ENCODE data around the gene CYP21A2.

CYP21A2 gene

DNA sequence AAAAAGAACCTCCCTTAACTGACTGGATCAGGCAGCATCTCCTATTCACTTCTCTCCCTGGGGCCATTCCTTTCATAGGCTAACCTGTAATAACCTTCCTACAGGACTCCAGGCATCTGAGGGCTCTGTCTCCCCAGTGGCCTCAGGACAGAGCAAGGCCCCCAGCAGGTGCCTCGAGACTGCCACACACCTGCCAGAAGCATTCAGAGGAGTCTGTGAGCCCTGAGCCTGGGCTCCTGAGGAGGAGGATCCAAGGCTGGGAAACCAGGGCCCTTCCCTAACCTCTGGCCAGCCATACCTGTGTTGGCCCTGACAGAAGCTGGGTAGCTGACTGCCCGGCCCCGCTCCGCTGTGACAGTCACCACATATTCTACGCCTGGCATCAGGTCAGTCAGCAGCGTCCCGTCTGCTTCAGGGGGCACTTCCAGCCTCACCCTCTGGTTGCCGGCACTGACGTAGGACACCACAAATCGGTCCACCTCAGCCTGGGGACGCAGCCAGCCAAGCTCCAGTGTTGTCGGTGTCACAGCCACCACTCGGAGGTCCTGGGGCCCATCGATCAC, 50.4 kb downstream of the CYP21A2 start:
- no peaks in the 10 kb centered on the region for H3K36me3 ChIP-seq (ENCODE audit: low read depth)
- no peaks in the 10 kb centered on the region for H3K27me3 ChIP-seq (ENCODE audit: insufficient read depth, poor library complexity, severe bottlenecking)
- H3K9me3 ChIP-seq (ENCODE audit: severe bottlenecking): no peaks in the 10 kb centered on the region
- H3K27ac ChIP-seq (ENCODE audit: poor library complexity, severe bottlenecking): no peak overlapping the region
- H3K4me3 ChIP-seq (ENCODE audit: severe bottlenecking): no peak overlapping the region
- ATAC-seq (ENCODE audit: low read depth) (no peak), DNase-seq (ENCODE audit: low spot score) (no peak)
- no peak for TF ChIP-seq CTCF (IDR thresholded peaks at IDR 0.05; ENCODE audit: poor library complexity, severe bottlenecking)
- peaks cover 14% of the 10 kb centered on the region for H3K4me1 ChIP-seq (ENCODE audit: insufficient read depth, poor library complexity, severe bottlenecking)

DNA sequence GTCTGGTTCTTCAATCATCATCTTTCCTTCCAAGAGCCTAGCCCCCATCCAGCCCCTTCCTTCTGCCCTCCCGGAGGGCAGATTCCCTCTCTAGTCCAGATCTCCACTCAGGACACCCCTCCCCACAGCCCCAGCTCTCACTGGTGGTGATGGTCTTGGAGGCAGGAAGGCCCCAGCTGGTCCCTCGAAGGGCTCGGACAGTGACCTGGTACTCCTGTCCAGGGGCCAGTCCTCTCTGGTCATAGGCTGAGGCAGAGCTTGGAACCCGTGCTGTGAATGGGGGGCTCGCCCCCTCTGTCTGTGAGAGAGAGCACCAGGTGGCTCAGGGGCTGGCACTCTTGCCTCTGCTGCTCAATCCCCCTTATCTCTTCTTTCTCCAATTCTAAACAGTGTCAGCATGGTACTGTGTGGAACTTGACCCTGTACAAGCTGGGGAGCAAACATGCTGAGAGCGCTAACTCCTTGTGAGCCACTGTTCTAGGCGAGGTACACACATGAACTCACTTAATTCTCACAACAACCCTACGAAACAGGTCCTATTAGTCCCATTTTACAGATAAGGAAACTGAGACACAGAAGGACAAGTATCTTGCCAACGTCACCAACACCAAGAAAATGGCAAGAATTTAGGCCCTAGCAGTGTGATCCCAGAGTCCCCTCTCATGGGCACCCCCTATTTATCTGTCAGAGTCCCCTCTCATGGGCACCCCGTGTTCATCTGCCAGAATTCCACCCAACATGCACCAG, 51.0 kb downstream of the CYP21A2 start:
- H3K36me3 ChIP-seq (ENCODE audit: low read depth): no peaks in the 10 kb centered on the region
- no peak for TF ChIP-seq CTCF (IDR thresholded peaks at IDR 0.05; ENCODE audit: poor library complexity, severe bottlenecking)
- H3K27me3 ChIP-seq (ENCODE audit: insufficient read depth, poor library complexity, severe bottlenecking): no peaks in the 10 kb centered on the region
- H3K4me3 ChIP-seq (ENCODE audit: severe bottlenecking): no peak overlapping the region
- no peak overlapping the region for H3K27ac ChIP-seq (ENCODE audit: poor library complexity, severe bottlenecking)
- DNase-seq (ENCODE audit: low spot score) (no peak), ATAC-seq (ENCODE audit: low read depth) (no peak)
- no peaks in the 10 kb centered on the region for H3K9me3 ChIP-seq (ENCODE audit: severe bottlenecking)
- H3K4me1 ChIP-seq (ENCODE audit: insufficient read depth, poor library complexity, severe bottlenecking): peaks cover 11% of the 10 kb centered on the region
